OCI-LY1 (cell line): ENCODE data around the gene GAPDH.
A peak's percentile ranks its signal among the peaks of the same experiment; 100 is the strongest.
"Not testable (repeated sequence)": the region's sequence is repeated elsewhere in the genome, so short reads cannot be mapped to it uniquely, and the experiment has no call there.

ENCODE experiments used
- H2AFZ ChIP-seq: fragments of 200-600 bp; sonication (generic), shearing (Covaris generic); 2 replicates; pipeline ENCODE4 v1.6.0; 2014; ENCODE audit warnings: antibody characterized with exemption, mild to moderate bottlenecking, low read length
- H3F3A ChIP-seq: fragments of 200-600 bp; sonication (generic), shearing (Covaris generic); 2 replicates; pipeline ENCODE4 v1.6.0; 2014; ENCODE audit warnings: mild to moderate bottlenecking, antibody characterized with exemption, low read length, moderate library complexity; ENCODE audit not compliant: insufficient read depth
- H3K27ac ChIP-seq: fragments of 200-600 bp; sonication (generic); 2 replicates; pipeline ENCODE4 v1.5.1; 2014; ENCODE audit warnings: low read length, mixed run types, mild to moderate bottlenecking, low read depth; ENCODE audit not compliant: poor library complexity, severe bottlenecking
- H3K27me3 ChIP-seq: fragments of 200-600 bp; sonication (generic); 2 replicates; pipeline ENCODE4 v1.6.0; 2014; ENCODE audit warnings: antibody characterized with exemption, mild to moderate bottlenecking, low read length, moderate library complexity; ENCODE audit not compliant: insufficient read depth
- H3K36me3 ChIP-seq: fragments of 200-600 bp; sonication (generic); 2 replicates; pipeline ENCODE4 v1.6.1; 2014; ENCODE audit warnings: mild to moderate bottlenecking, antibody characterized with exemption, low read length, moderate library complexity, mixed read lengths; ENCODE audit not compliant: insufficient read depth
- H3K4me1 ChIP-seq: fragments of 200-600 bp; sonication (generic); 2 replicates; pipeline ENCODE4 v1.5.1; 2014; ENCODE audit warnings: mild to moderate bottlenecking, low read length, moderate library complexity; ENCODE audit not compliant: insufficient read depth, severe bottlenecking
- H3K4me2 ChIP-seq: fragments of 200-600 bp; sonication (generic), shearing (Covaris generic); 2 replicates; pipeline ENCODE4 v1.6.1; 2014; ENCODE audit warnings: low read length
- H3K4me3 ChIP-seq: fragments of 200-600 bp; sonication (generic); 2 replicates; pipeline ENCODE4 v1.5.1; 2014; ENCODE audit warnings: low read length, low read depth, mild to moderate bottlenecking, mixed read lengths; ENCODE audit not compliant: poor library complexity, severe bottlenecking
- H3K79me2 ChIP-seq: fragments of 200-600 bp; shearing (Covaris generic); 2 replicates; pipeline ENCODE4 v1.6.1; 2016; ENCODE audit warnings: mixed run types, low read length, mixed read lengths; ENCODE audit not compliant: insufficient read depth
- H3K9ac ChIP-seq: fragments of 200-600 bp; sonication (generic), shearing (Covaris generic); 2 replicates; pipeline ENCODE4 v1.6.1; 2014; ENCODE audit warnings: mild to moderate bottlenecking, low read length, mixed read lengths
- H3K9me2 ChIP-seq: fragments of 200-600 bp; sonication (generic), shearing (Covaris generic); 2 replicates; pipeline ENCODE4 v1.6.1; 2014; ENCODE audit warnings: low read depth, mild to moderate bottlenecking, low read length, mixed read lengths
- H3K9me3 ChIP-seq: fragments of 200-600 bp; shearing (Covaris generic); 2 replicates; pipeline ENCODE4 v1.6.1; 2014; ENCODE audit warnings: low read length, mixed read lengths
- H4K20me1 ChIP-seq: fragments of 200-600 bp; sonication (generic), shearing (Covaris generic); 2 replicates; pipeline ENCODE4 v1.6.0; 2016; ENCODE audit warnings: mild to moderate bottlenecking, low read length; ENCODE audit not compliant: insufficient read depth
- CTCF ChIP-seq: fragments of 200-600 bp; sonication (generic), shearing (Covaris generic); IDR thresholded peaks from 2 replicates; pipeline ENCODE4 v1.5.1; 2017; ENCODE audit warnings: mild to moderate bottlenecking, antibody characterized with exemption, low read length, moderate library complexity, mixed read lengths
- EZH2 ChIP-seq: fragments of 200-600 bp; sonication (generic), shearing (Covaris generic); IDR thresholded peaks from 2 replicates; pipeline ENCODE4 v1.8.0; 2017; ENCODE audit warnings: borderline replicate concordance, mixed run types, mild to moderate bottlenecking, antibody characterized with exemption, low read length, moderate library complexity, mixed read lengths

GAPDH gene

GRCh38 chr12:6553051-6553868 lies 18.9 kb downstream of the GAPDH start:
- H3K4me2 ChIP-seq, result peak overlapping the region; percentile 94
- no peak overlapping the region for H2AFZ ChIP-seq
- H3K9ac ChIP-seq, result peak overlapping the region; percentile 14; the same call in 1 of the 2 replicates
- no peak overlapping the region for H3K27ac ChIP-seq
- H3K9me3 ChIP-seq, result no peaks in the 10 kb centered on the region
- H3K79me2 ChIP-seq, result 0 out of 2 replicates have a peak, but pooled peaks cover 11% of the 10 kb centered on the region
- no peaks in the 10 kb centered on the region for H3K27me3 ChIP-seq
- H3K4me1 ChIP-seq, result peaks cover 40% of the 10 kb centered on the region
- peaks cover 42% of the 10 kb centered on the region for H3K36me3 ChIP-seq
- H3K9me2 ChIP-seq, result no peaks in the 10 kb centered on the region
- TF ChIP-seq CTCF (no peak), EZH2 (no peak)
- H3K4me3 ChIP-seq, result peak overlapping the region; percentile 89
- H3F3A ChIP-seq, result 0 out of 2 replicates have a peak, but pooled peaks cover 4% of the 10 kb centered on the region
- no peaks in the 10 kb centered on the region for H4K20me1 ChIP-seq

- no peak overlapping the region for H2AFZ ChIP-seq
- peak overlapping the region; percentile 94 for H3K4me2 ChIP-seq
- 0 out of 2 replicates have a peak, but pooled peaks cover 11% of the 10 kb centered on the region for H3K79me2 ChIP-seq
- H3K9me2 ChIP-seq, result no peaks in the 10 kb centered on the region
- peak overlapping the region; percentile 79 for H3K9ac ChIP-seq
- peak overlapping the region; percentile 5 for H3K27ac ChIP-seq
- H3K27me3 ChIP-seq, result no peaks in the 10 kb centered on the region
- H3K4me3 ChIP-seq, result peak overlapping the region; percentile 89
- peaks cover 40% of the 10 kb centered on the region for H3K4me1 ChIP-seq
- 0 out of 2 replicates have a peak, but pooled peaks cover 4% of the 10 kb centered on the region for H3F3A ChIP-seq
- no peaks in the 10 kb centered on the region for H4K20me1 ChIP-seq
- H3K36me3 ChIP-seq, result peaks cover 41% of the 10 kb centered on the region
- H3K9me3 ChIP-seq, result no peaks in the 10 kb centered on the region
- TF ChIP-seq CTCF, result peak; percentile 78
- no peak for TF ChIP-seq EZH2
These were observed 20.1 kb downstream of the GAPDH start for GRCh38 chr12:6554168-6555017.

DNA sequence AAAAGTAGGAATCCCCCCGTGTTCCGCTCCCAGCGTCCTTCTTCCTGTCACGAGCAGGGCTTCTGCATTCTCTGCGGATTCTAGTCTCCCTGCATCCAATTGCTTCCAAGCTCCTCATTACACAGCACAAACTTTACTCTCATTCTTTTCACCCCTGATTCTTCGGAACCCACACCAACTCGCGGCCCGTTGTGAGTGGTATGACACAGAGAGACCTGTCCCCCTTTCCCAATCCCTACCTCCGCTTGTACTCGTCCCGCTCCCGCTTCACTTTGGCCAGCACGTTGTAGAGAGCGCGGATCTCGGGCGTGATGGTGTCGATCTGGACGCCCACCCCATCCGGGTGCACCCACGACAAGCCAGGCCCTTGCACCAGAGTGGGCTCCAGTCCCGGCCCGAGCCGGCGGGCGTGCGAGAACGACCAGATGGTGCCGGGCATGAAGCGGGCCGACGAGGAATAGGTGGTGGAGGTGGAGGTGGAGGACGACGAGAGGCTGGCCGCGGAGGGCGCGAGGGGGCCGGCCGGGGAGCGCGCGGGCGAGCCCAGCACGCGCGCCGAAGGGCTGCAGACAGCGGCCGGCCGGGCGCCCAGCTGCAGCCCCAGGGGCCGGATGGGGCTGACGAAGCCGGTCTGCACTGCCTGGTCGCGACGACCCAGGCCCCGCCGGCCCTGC lies 20.8 kb downstream of the GAPDH start:
- Histone ChIP-seq H2AFZ (no peak overlapping the region), H3K79me2 (0 out of 2 replicates have a peak, but pooled peaks cover 11% of the 10 kb centered on the region)

GRCh38 chr12:6556496-6556817 lies 22.1 kb downstream of the GAPDH start:
- H3K9ac ChIP-seq, H3K27ac ChIP-seq, H3K9me2 ChIP-seq, H3F3A ChIP-seq, H2AFZ ChIP-seq, H3K27me3 ChIP-seq, H3K9me3 ChIP-seq, H4K20me1 ChIP-seq: not testable (repeated sequence)
- Histone ChIP-seq H3K79me2 (0 out of 2 replicates have a peak, but pooled peaks cover 11% of the 10 kb centered on the region), H3K4me1 (peaks cover 40% of the 10 kb centered on the region), H3K4me3 (peak overlapping the region; percentile 89), H3K4me2 (peak overlapping the region; percentile 29; the same call in 1 of the 2 replicates), H3K36me3 (peaks cover 49% of the 10 kb centered on the region)

More for the DNA sequence above, 20.8 kb downstream of the GAPDH start:
- peak overlapping the region; percentile 79 for H3K9ac ChIP-seq
- H3K4me1 ChIP-seq, result peaks cover 40% of the 10 kb centered on the region
- H3F3A ChIP-seq, result 0 out of 2 replicates have a peak, but pooled peaks cover 4% of the 10 kb centered on the region
- no peaks in the 10 kb centered on the region for H3K27me3 ChIP-seq
- H3K9me2 ChIP-seq, result no peaks in the 10 kb centered on the region
- peak overlapping the region; percentile 89 for H3K4me3 ChIP-seq
- no peaks in the 10 kb centered on the region for H3K9me3 ChIP-seq
- peak overlapping the region; percentile 94 for H3K4me2 ChIP-seq
- no peaks in the 10 kb centered on the region for H4K20me1 ChIP-seq
- H3K27ac ChIP-seq, result peak overlapping the region; percentile 5
- peaks cover 44% of the 10 kb centered on the region for H3K36me3 ChIP-seq
- no peak for TF ChIP-seq CTCF
- no peak for TF ChIP-seq EZH2
